ENCODE data around the gene CSE1L. TPM values are rescaled to one million over a fixed set of nuclear protein-coding genes. Genes with fewer than 3 reads are reported as not detected.

The CSE1L gene
- total RNA-seq, 1 experiment from 2014 or later, result 158 TPM

DNA sequence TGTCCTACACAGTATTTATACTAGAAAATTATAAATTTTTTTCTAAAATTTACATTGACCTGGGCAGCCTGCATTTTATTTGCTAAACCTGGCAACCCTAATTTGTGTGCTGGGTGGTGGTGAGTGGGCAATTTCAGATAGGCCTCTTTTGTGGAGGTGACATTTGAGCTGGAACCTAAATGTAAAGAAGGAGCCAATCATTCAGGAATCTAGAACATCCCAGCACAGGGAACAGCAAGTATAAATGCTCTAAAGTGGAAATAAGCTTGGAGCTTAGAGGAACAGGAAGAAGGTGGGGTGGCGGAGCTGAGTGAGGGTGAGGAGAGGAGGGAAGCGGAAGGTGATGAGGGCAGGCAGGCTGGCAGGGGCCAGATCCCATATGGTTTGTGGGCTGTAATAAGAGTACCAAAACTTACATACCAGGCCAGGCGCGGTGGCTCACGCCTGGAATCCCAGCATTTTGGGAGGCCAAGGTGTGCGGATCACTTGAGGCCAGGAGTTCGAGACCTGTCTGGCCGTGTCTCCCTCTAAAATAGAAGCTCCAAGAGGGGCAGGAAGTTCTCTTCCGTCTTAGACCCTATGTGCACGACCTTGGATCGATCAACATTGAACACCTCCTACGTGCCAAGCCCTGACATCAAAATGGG is 549 bp upstream of the CSE1L start:
- Histone ChIP-seq H3K4me2 (ENCODE audit: low read length) (peak overlapping the region; percentile 97), H4K20me1 (ENCODE audit: insufficient read depth) (peaks cover 20% of the 10 kb centered on the region; the same call in 1 of the 2 replicates), H3K4me1 (ENCODE audit: control insufficient read depth in 1 of 2, insufficient read depth in 2 of 2, low read length in 2 of 2) (peaks cover 17 to 21% of the 10 kb centered on the region in 2 experiments), H3K4me3 (replicated peaks in 1 of 2; ENCODE audit: low read depth in 1 of 2, low read length in 2 of 2) (peak overlapping the region; percentile 80 to 98), H3K79me2 (ENCODE audit: insufficient read depth, low read length) (peaks cover 40% of the 10 kb centered on the region), H3K9ac (ENCODE audit: low read length) (peak overlapping the region; percentile 93), H3K27me3 (ENCODE audit: insufficient read depth, low read length) (no peaks in the 10 kb centered on the region), H3K27ac (ENCODE audit: low read depth, low read length) (peak overlapping the region; percentile 82), H3K36me3 (ENCODE audit: control insufficient read depth in 1 of 2, insufficient read depth in 2 of 2, low read length in 2 of 2) (peaks cover 0 to 24% of the 10 kb centered on the region in 2 experiments; a peak in 3 of 4 replicates), H3K9me3 (ENCODE audit: control insufficient read depth in 1 of 2, insufficient read depth in 1 of 2, low read depth in 1 of 2, low read length in 2 of 2) (no peaks in the 10 kb centered on the region), H3K9me2 (ENCODE audit: insufficient read depth) (no peaks in the 10 kb centered on the region), H2AFZ (ENCODE audit: low read depth, low read length, poor library complexity, severe bottlenecking) (no peak overlapping the region)
- no peak for TF ChIP-seq ELF1 (IDR thresholded peaks at IDR 0.05; ENCODE audit: borderline replicate concordance, low read depth)
- TF ChIP-seq, protein P1, sequence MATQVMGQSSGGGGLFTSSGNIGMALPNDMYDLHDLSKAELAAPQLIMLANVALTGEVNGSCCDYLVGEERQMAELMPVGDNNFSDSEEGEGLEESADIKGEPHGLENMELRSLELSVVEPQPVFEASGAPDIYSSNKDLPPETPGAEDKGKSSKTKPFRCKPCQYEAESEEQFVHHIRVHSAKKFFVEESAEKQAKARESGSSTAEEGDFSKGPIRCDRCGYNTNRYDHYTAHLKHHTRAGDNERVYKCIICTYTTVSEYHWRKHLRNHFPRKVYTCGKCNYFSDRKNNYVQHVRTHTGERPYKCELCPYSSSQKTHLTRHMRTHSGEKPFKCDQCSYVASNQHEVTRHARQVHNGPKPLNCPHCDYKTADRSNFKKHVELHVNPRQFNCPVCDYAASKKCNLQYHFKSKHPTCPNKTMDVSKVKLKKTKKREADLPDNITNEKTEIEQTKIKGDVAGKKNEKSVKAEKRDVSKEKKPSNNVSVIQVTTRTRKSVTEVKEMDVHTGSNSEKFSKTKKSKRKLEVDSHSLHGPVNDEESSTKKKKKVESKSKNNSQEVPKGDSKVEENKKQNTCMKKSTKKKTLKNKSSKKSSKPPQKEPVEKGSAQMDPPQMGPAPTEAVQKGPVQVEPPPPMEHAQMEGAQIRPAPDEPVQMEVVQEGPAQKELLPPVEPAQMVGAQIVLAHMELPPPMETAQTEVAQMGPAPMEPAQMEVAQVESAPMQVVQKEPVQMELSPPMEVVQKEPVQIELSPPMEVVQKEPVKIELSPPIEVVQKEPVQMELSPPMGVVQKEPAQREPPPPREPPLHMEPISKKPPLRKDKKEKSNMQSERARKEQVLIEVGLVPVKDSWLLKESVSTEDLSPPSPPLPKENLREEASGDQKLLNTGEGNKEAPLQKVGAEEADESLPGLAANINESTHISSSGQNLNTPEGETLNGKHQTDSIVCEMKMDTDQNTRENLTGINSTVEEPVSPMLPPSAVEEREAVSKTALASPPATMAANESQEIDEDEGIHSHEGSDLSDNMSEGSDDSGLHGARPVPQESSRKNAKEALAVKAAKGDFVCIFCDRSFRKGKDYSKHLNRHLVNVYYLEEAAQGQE (IDR thresholded peaks at IDR 0.05; ENCODE audit: low read depth), result no peak
- no peak for TF ChIP-seq CBX3 (IDR thresholded peaks at IDR 0.05; ENCODE audit: low read depth)
- no peak for TF ChIP-seq TCF7L2 (IDR thresholded peaks at IDR 0.05; ENCODE audit: borderline replicate concordance, extremely low read depth, insufficient read depth, insufficient read length)
- TF ChIP-seq SIN3A (IDR thresholded peaks at IDR 0.05; ENCODE audit: low read depth), result no peak
- TF ChIP-seq YY1 (IDR thresholded peaks at IDR 0.05; ENCODE audit: extremely low read depth, insufficient replicate concordance, low read depth, low read length), result no peak
- TF ChIP-seq ZFX (IDR thresholded peaks at IDR 0.05), result no peak
- ChIA-PET POLR2A (interaction anchor here (1.6 to 1.7 kb wide), 2 partner anchors 17 to 148 kb away, joined by 5 read pairs; no protein-coding TSS in a partner anchor), RAD21 (ENCODE audit: low non-redundant PET in 1 of 2, low total read pairs in 2 of 2, uncharacterized antibody in 2 of 2, unreplicated experiment in 2 of 2) (no interaction called here), CTCF (no interaction called here)
- intact Hi-C loops (cut with micrococcal nuclease), result no loop called here
- TSS peak; percentile 90 for BruUV-seq (replicated peaks)
- ATAC-seq (peak; percentile 5), DNase-seq (ENCODE audit: low read depth, low spot score) (no peak)
